B cell (primary cell): ENCODE results near the gene PPFIA4. TPM values are rescaled to one million over a fixed set of nuclear protein-coding genes. Genes with fewer than 3 reads are reported as not detected.

ENCODE experiments used
- ATAC-seq: fragments of 200-7000 bp; cut with Tn5 transposase; one replicate; pipeline ENCODE4 v1.10.0; 2021; ENCODE audit warnings: low read depth, mild to moderate bottlenecking, moderate number of reproducible peaks, moderate library complexity
- CTCF ChIA-PET: fragments of 350-600 bp; sonication (Branson Sonifier 250); formaldehyde crosslinking; loops from one replicate; lab custom pipeline; 2021; ENCODE audit warnings: antibody characterized with exemption, inconsistent platforms; lab: Charles Lee
- POLR2A ChIA-PET: fragments of 350-600 bp; sonication (Branson Sonifier 250); formaldehyde crosslinking; loops from one replicate; lab custom pipeline; 2021; ENCODE audit warnings: antibody characterized with exemption; lab: Charles Lee
- DNase-seq: peaks from one replicate; pipeline ENCODE4 v3.0.0; 2013
- H2AFZ ChIP-seq: 2 replicates; pipeline ENCODE4 v1.6.1; 2012; ENCODE audit warnings: mild to moderate bottlenecking, low read depth, low read length; ENCODE audit not compliant: insufficient read depth, poor library complexity, severe bottlenecking
- H3K27ac ChIP-seq, 2 donors: 1 replicate in 1 of 2; 2 replicates in 1 of 2; pipeline ENCODE4 v1.5.1; 2012 to 2013; ENCODE audit warnings: low read length in 2 of 2, mild to moderate bottlenecking in 2 of 2, moderate library complexity in 1 of 2
- H3K27me3 ChIP-seq, 4 experiments: fragments of 200-600 bp in 1 of 4; sonication (generic) in 1 of 4; replicated peaks in 1 of 4; 1 replicate in 2 of 4; 2 replicates in 2 of 4; pipeline versions ENCODE4 v1.6.1 to v1.7.0; 2013 to 2016; ENCODE audit warnings: low read length in 3 of 4, mild to moderate bottlenecking in 2 of 4, mixed read lengths in 1 of 4, moderate library complexity in 1 of 4; ENCODE audit not compliant: insufficient read depth in 4 of 4, control insufficient read depth in 3 of 4; ENCODE audit errors: control extremely low read depth in 1 of 4
- H3K36me3 ChIP-seq, 2 experiments: replicated peaks in 1 of 2; 1 replicate in 1 of 2; 2 replicates in 1 of 2; pipeline versions ENCODE4 v1.6.1 to v1.7.1; 2013; ENCODE audit warnings: low read length in 1 of 2; ENCODE audit not compliant: insufficient read depth in 2 of 2, control insufficient read depth in 1 of 2; ENCODE audit errors: control extremely low read depth in 1 of 2, extremely low read depth in 1 of 2
- H3K4me1 ChIP-seq, 2 donors: fragments of 200-600 bp in 1 of 2; sonication (generic) in 1 of 2; 1 replicate in 1 of 2; 2 replicates in 1 of 2; pipeline versions ENCODE4 v1.5.1 to v1.6.1; 2013 to 2017; ENCODE audit warnings: low read length in 2 of 2; ENCODE audit not compliant: control insufficient read depth in 2 of 2, insufficient read depth in 2 of 2
- H3K4me2 ChIP-seq: replicated peaks from 2 replicates; pipeline ENCODE3; 2012; ENCODE audit warnings: mild to moderate bottlenecking, low read depth, low read length; ENCODE audit not compliant: poor library complexity, severe bottlenecking
- H3K4me3 ChIP-seq, 5 experiments: fragments of 200-600 bp in 1 of 5; sonication (generic) in 1 of 5; 1 replicate in 3 of 5; 2 replicates in 2 of 5; pipeline versions ENCODE4 v1.5.1 to v1.7.0; 2011 to 2016; ENCODE audit warnings: low read length in 4 of 5, mild to moderate bottlenecking in 4 of 5, low read depth in 2 of 5, control low read depth in 1 of 5, moderate library complexity in 1 of 5; ENCODE audit not compliant: insufficient read depth in 1 of 5; ENCODE audit errors: control extremely low read depth in 1 of 5, extremely low read depth in 1 of 5
- H3K79me2 ChIP-seq: fragments of 200-600 bp; sonication (generic); one replicate; pipeline ENCODE4 v1.6.0; 2016; ENCODE audit warnings: low read length; ENCODE audit not compliant: control insufficient read depth, insufficient read depth
- H3K9ac ChIP-seq: fragments of 200-600 bp; sonication (generic); 2 replicates; pipeline ENCODE4 v1.6.1; 2017; ENCODE audit warnings: mild to moderate bottlenecking, low read length, moderate library complexity
- H3K9me3 ChIP-seq, 3 donors: one replicate each; pipeline versions ENCODE4 v1.6.1 to v1.7.1; 2013; ENCODE audit warnings: low read length in 2 of 3; ENCODE audit not compliant: control insufficient read depth in 2 of 3, insufficient read depth in 1 of 3; ENCODE audit errors: control extremely low read depth in 1 of 3
- H4K20me1 ChIP-seq: 2 replicates; pipeline ENCODE4 v1.6.0; 2012; ENCODE audit warnings: mild to moderate bottlenecking, low read length; ENCODE audit not compliant: insufficient read depth, control insufficient read depth, poor library complexity, severe bottlenecking
- H3K27ac Mint-ChIP-seq: one replicate; pipeline ENCODE4 v1.8.0; 2021; ENCODE audit warnings: mixed read lengths
- H3K27me3 Mint-ChIP-seq: one replicate; pipeline ENCODE4 v1.8.0; 2021; ENCODE audit warnings: mixed read lengths
- H3K4me1 Mint-ChIP-seq: one replicate; pipeline ENCODE4 v1.8.0; 2021; ENCODE audit warnings: mixed read lengths
- H3K4me3 Mint-ChIP-seq: one replicate; pipeline ENCODE4 v1.8.0; 2021; ENCODE audit warnings: mixed read lengths
- H3K9me3 Mint-ChIP-seq: one replicate; pipeline ENCODE4 v1.8.0; 2022; ENCODE audit warnings: mixed read lengths; ENCODE audit not compliant: insufficient read depth
- EZH2 ChIP-seq: IDR thresholded peaks from 2 replicates; pipeline ENCODE4 v1.6.1; 2012; ENCODE audit warnings: borderline replicate concordance, low read depth, mild to moderate bottlenecking, moderate library complexity, low read length; ENCODE audit not compliant: insufficient read depth, poor library complexity, severe bottlenecking
- WGBS: methylation state at CpG from one replicate; pipeline ENCODE4 v1.1.5; 2013; ENCODE audit warnings: missing lambda C conversion rate; ENCODE audit not compliant: insufficient coverage; 5-methylcytosine and 5-hydroxymethylcytosine counted together
- intact Hi-C: fragments of 100-400 bp; cut with micrococcal nuclease; formaldehyde crosslinking; loops from one replicate; pipeline ENCODE4 v1.10.0; 2022
- polyA plus RNA-seq: library from polyadenylated mRNA; depleted of rRNA; stranded (reverse); fragments of >200 nt; gene quantifications from 2 replicates; pipeline ENCODE4 v1.2.3, GENCODE V29; 2012
- total RNA-seq, 2 donors: library from RNA; stranded (reverse); fragments of 120-200 nt in 1 of 2; gene quantifications; 1 replicate in 1 of 2; 2 replicates in 1 of 2; pipeline versions ENCODE4 v1.2.3 to v1.2.4, GENCODE V29; 2013 to 2022
- TF ChIP-seq, protein P1 (sequence below): fragments of 200-600 bp; IDR thresholded peaks from one replicate; pipeline ENCODE4 v1.8.0; 2022; ENCODE audit warnings: antibody characterized with exemption, mild to moderate bottlenecking

Gene PPFIA4
- total and polyA plus RNA-seq, 2 donors (not counting 1 experiment from before 2014, with no cell fraction given), result 0.09 to 0.62 TPM

DNA sequence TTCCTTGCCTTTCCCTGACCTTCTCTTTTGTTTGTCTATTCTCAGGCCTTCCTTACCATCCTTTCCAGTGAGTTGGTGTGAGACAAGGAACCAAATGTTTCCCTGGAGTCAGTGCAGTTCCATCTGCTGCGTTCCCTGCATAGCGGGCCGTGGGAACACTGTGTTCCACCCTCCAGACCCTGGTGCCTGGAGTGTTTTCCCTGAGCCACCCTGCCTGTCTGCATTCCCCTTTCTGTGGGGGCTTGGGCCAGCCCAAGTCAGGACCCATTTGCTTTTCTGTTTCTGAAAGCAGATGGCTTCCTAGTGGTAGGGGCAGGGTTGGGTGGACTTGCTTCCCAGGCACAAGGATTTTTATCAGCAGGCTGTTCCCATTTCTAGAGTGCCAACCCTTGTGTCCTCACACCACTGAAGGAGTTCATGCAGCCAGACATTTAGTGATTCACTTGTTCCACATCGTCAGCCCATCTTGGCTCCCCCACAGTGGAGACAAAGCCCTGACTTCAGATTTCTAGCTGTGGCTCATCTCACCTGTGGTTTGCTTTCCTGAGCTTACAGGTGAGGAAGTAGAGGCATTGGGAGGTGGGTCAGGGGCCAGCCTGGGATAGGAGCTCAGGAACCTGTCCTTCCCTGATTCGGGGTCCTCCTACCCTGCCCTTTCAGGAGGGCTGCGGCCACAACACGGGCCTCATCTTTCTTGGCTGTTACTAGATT is 73.7 kb downstream of the PPFIA4 start:
- Histone ChIP-seq H3K4me3 (no peak overlapping the region), H3K27me3 (peaks cover 0 to 3% (median 0%) of the 10 kb centered on the region in 4 experiments), H3K27ac (no peak overlapping the region), H3K4me2 (no peak overlapping the region), H3K79me2 (no peaks in the 10 kb centered on the region), H3K9ac (no peak overlapping the region), H3K9me3 (peaks cover 0 to 12% (median 4%) of the 10 kb centered on the region in 3 donors), H3K4me1 (no peaks in the 10 kb centered on the region), H4K20me1 (no peaks in the 10 kb centered on the region), H2AFZ (no peak overlapping the region), H3K36me3 (no peaks in the 10 kb centered on the region)
- H3K27me3 Mint-ChIP-seq, result peaks cover 28% of the 10 kb centered on the region
- H3K4me1 Mint-ChIP-seq, result no peaks in the 10 kb centered on the region
- H3K27ac Mint-ChIP-seq, result no peak overlapping the region
- TF ChIP-seq, protein P1, sequence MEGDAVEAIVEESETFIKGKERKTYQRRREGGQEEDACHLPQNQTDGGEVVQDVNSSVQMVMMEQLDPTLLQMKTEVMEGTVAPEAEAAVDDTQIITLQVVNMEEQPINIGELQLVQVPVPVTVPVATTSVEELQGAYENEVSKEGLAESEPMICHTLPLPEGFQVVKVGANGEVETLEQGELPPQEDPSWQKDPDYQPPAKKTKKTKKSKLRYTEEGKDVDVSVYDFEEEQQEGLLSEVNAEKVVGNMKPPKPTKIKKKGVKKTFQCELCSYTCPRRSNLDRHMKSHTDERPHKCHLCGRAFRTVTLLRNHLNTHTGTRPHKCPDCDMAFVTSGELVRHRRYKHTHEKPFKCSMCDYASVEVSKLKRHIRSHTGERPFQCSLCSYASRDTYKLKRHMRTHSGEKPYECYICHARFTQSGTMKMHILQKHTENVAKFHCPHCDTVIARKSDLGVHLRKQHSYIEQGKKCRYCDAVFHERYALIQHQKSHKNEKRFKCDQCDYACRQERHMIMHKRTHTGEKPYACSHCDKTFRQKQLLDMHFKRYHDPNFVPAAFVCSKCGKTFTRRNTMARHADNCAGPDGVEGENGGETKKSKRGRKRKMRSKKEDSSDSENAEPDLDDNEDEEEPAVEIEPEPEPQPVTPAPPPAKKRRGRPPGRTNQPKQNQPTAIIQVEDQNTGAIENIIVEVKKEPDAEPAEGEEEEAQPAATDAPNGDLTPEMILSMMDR, result no peak
- no peak for TF ChIP-seq EZH2
- WGBS, result 97% methylated on average over 7 of the region's 7 CpGs
- H3K9me3 Mint-ChIP-seq, result peaks cover 12% of the 10 kb centered on the region
- intact Hi-C loops, result no loop called here
- ATAC-seq, result no peak
- no peak overlapping the region for H3K4me3 Mint-ChIP-seq
- ChIA-PET POLR2A (no interaction called here), CTCF (no interaction called here)
- DNase-seq, result no peak

DNA sequence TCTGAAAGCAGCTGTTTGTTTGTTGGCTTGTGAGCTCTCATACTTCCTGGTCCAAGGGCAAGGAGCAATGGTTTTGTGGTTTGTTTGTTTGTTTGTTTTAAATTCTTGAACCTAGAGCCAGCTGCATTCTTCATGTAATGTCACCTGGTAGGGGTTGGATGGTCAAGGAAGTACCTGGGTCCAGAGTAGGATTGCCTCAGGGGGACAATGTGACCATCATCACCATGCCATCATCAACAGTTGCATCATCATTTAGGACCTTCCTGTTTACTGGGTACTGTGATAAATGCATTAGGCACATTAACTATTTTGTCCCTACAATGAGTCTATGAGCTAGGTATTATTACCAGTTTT is 74.2 kb downstream of the PPFIA4 start:
- Mint-ChIP-seq H3K27me3 (peaks cover 33% of the 10 kb centered on the region), H3K4me3 (no peak overlapping the region), H3K4me1 (no peaks in the 10 kb centered on the region), H3K9me3 (peaks cover 6% of the 10 kb centered on the region), H3K27ac (no peak overlapping the region)
- H4K20me1 ChIP-seq, result no peaks in the 10 kb centered on the region
- ChIA-PET CTCF (no interaction called here), POLR2A (no interaction called here)
- ATAC-seq (no peak), DNase-seq (no peak)
- H3K36me3 ChIP-seq, result no peaks in the 10 kb centered on the region
- peaks cover 0 to 3% (median 0%) of the 10 kb centered on the region in 4 experiments for H3K27me3 ChIP-seq
- H3K4me1 ChIP-seq, result no peaks in the 10 kb centered on the region
- no peak overlapping the region for H3K4me3 ChIP-seq
- intact Hi-C loops, result no loop called here
- TF ChIP-seq EZH2, result no peak
- no peak overlapping the region for H3K4me2 ChIP-seq
- peaks cover 0 to 8% (median under 1%) of the 10 kb centered on the region in 3 donors for H3K9me3 ChIP-seq
- no peak overlapping the region for H2AFZ ChIP-seq
- H3K27ac ChIP-seq, result no peak overlapping the region
- H3K9ac ChIP-seq, result no peak overlapping the region
- no peaks in the 10 kb centered on the region for H3K79me2 ChIP-seq
